Measurements from ENCODE around the gene TRANK1. TPM values are rescaled to one million over a fixed set of nuclear protein-coding genes. Genes with fewer than 3 reads are reported as not detected.

Gene TRANK1
- total RNA-seq, 2 donors from 2014 or later, result 3.6 to 7.8 TPM

- H3K9me3 ChIP-seq, result no peaks in the 10 kb centered on the region
- ATAC-seq (no peak), DNase-seq (no peak)
- intact Hi-C loops (cut with DNase I), result no loop called here
- H3K27ac ChIP-seq, result no peak overlapping the region
- H3K36me3 ChIP-seq (replicated peaks in 1 of 2; ENCODE audit: insufficient read depth in 1 of 2, low read depth in 2 of 2), result no peaks in the 10 kb centered on the region
- TF ChIP-seq POLR2A (IDR thresholded peaks at IDR 0.05), result no peak
- TF ChIP-seq CTCF (IDR thresholded peaks at IDR 0.05), result no peak
- no peaks in the 10 kb centered on the region for H3K27me3 ChIP-seq
- H3K4me3 ChIP-seq, result no peak overlapping the region
- H3K4me1 ChIP-seq, result no peaks in the 10 kb centered on the region
- 49 to 53% methylated on average over 4 of the region's 4 CpGs for WGBS, 2 donors
These were observed 130.1 kb downstream of the TRANK1 start for GRCh38 chr3:36814776-36815175.

GRCh38 chr3:36814066-36814717 is 130.7 kb downstream of the TRANK1 start:
- no peaks in the 10 kb centered on the region for H3K4me1 ChIP-seq
- no peaks in the 10 kb centered on the region for H3K27me3 ChIP-seq
- no peak overlapping the region for H3K27ac ChIP-seq
- no peak for TF ChIP-seq CTCF (IDR thresholded peaks at IDR 0.05)
- no peak for TF ChIP-seq POLR2A (IDR thresholded peaks at IDR 0.05)
- intact Hi-C loops (cut with DNase I), result no loop called here
- DNase-seq, result no peak
- no peaks in the 10 kb centered on the region for H3K9me3 ChIP-seq
- no peak overlapping the region for H3K4me3 ChIP-seq
- ATAC-seq, result no peak
- WGBS, 2 donors, result 58 to 71% methylated on average over 7 of the region's 7 CpGs
- no peaks in the 10 kb centered on the region for H3K36me3 ChIP-seq (replicated peaks in 1 of 2; ENCODE audit: insufficient read depth in 1 of 2, low read depth in 2 of 2)

- WGBS, 2 donors, result 78 to 88% methylated on average over 6 of the region's 6 CpGs
- Histone ChIP-seq H3K4me1 (no peaks in the 10 kb centered on the region), H3K9me3 (no peaks in the 10 kb centered on the region), H3K36me3 (replicated peaks in 1 of 2; ENCODE audit: insufficient read depth in 1 of 2, low read depth in 2 of 2) (no peaks in the 10 kb centered on the region), H3K4me3 (no peak overlapping the region), H3K27ac (no peak overlapping the region), H3K27me3 (no peaks in the 10 kb centered on the region)
- no peak for ATAC-seq
- TF ChIP-seq CTCF (IDR thresholded peaks at IDR 0.05) (no peak), POLR2A (IDR thresholded peaks at IDR 0.05) (no peak)
- intact Hi-C loops (cut with DNase I), result no loop called here
- DNase-seq, result no peak
These were observed 131.5 kb downstream of the TRANK1 start for GRCh38 chr3:36813305-36813704.

GRCh38 chr3:36812240-36812639 is 132.6 kb downstream of the TRANK1 start:
- TF ChIP-seq CTCF (IDR thresholded peaks at IDR 0.05), result no peak
- TF ChIP-seq POLR2A (IDR thresholded peaks at IDR 0.05), result no peak
- Histone ChIP-seq H3K27ac (no peak overlapping the region), H3K4me3 (no peak overlapping the region), H3K4me1 (no peaks in the 10 kb centered on the region), H3K36me3 (replicated peaks in 1 of 2; ENCODE audit: insufficient read depth in 1 of 2, low read depth in 2 of 2) (no peaks in the 10 kb centered on the region), H3K9me3 (no peaks in the 10 kb centered on the region), H3K27me3 (no peaks in the 10 kb centered on the region)
- ATAC-seq (no peak), DNase-seq (no peak)
- WGBS, 2 donors, result 50 to 67% methylated on average over 1 of the region's 1 CpG
- intact Hi-C loops (cut with DNase I), result no loop called here

- no peaks in the 10 kb centered on the region for H3K27me3 ChIP-seq
- TF ChIP-seq CTCF (IDR thresholded peaks at IDR 0.05) (no peak), POLR2A (IDR thresholded peaks at IDR 0.05) (no peak)
- H3K4me1 ChIP-seq, result no peaks in the 10 kb centered on the region
- H3K9me3 ChIP-seq, result no peaks in the 10 kb centered on the region
- intact Hi-C loops (cut with DNase I), result no loop called here
- ATAC-seq (no peak), DNase-seq (no peak)
- no peak overlapping the region for H3K4me3 ChIP-seq
- 73 to 78% methylated on average over 2 of the region's 2 CpGs for WGBS, 2 donors
- no peak overlapping the region for H3K27ac ChIP-seq
- H3K36me3 ChIP-seq (replicated peaks in 1 of 2; ENCODE audit: insufficient read depth in 1 of 2, low read depth in 2 of 2), result no peaks in the 10 kb centered on the region
These were observed 133.1 kb downstream of the TRANK1 start for GRCh38 chr3:36811768-36812167.
